HCT116 (cell line): ENCODE results near the gene TNFRSF21. TPM values are rescaled to one million over a fixed set of nuclear protein-coding genes. Genes with fewer than 3 reads are reported as not detected.

Experiments
- ATAC-seq: fragments of 200-7000 bp; cut with Tn5 transposase; 2 replicates; pipeline ENCODE4 v1.9.1; 2020; ENCODE audit warnings: mild to moderate bottlenecking, moderate library complexity
- BruUV-seq: library from RNA; stranded (reverse); fragments of 400-500 nt; replicated peaks from 2 replicates; lab custom pipeline; 2021; lab: Mats Ljungman, UMichigan
- CTCF ChIA-PET: fragments of 300-600 bp; sonication (Branson Sonifier 250); formaldehyde crosslinking; loops from one replicate; lab custom pipeline; 2021; ENCODE audit warnings: antibody characterized with exemption; lab: Charles Lee
- POLR2A ChIA-PET: fragments of 300-600, 350-600 bp; sonication (Branson Sonifier 250); formaldehyde crosslinking; loops from one replicate; lab custom pipeline; 2021; ENCODE audit warnings: antibody characterized with exemption; lab: Charles Lee
- RAD21 ChIA-PET, 2 experiments: fragments of 300-600 bp; sonication (Branson Sonifier 250); formaldehyde crosslinking; loops; one replicate each; lab custom pipeline; 2023; ENCODE audit warnings: low total read pairs in 2 of 2; ENCODE audit not compliant: uncharacterized antibody in 2 of 2, unreplicated experiment in 2 of 2, low non-redundant PET in 1 of 2; lab: Charles Lee
- DNase-seq: peaks from one replicate; pipeline ENCODE4 v3.0.0-alpha.2; 2010; ENCODE audit warnings: low read depth, low spot score
- H2AFZ ChIP-seq: fragments of 200-600 bp; shearing (Covaris generic), sonication (generic); 2 replicates; pipeline ENCODE4 v1.6.1; 2017; ENCODE audit warnings: low read depth, mixed run types, mixed read lengths, antibody characterized with exemption, low read length; ENCODE audit not compliant: poor library complexity, severe bottlenecking
- H3K27ac ChIP-seq: 2 replicates; pipeline ENCODE4 v1.5.1; 2012; ENCODE audit warnings: low read depth, low read length
- H3K27me3 ChIP-seq: fragments of 200-600 bp; sonication (generic); 2 replicates; pipeline ENCODE4 v1.6.1; 2016; ENCODE audit warnings: mixed run types, low read length, mixed read lengths; ENCODE audit not compliant: insufficient read depth
- H3K36me3 ChIP-seq, 2 experiments: fragments of 200-500 bp in 1 of 2; fragments of 200-600 bp in 1 of 2; sonication (Bioruptor generic) in 1 of 2; sonication (generic) in 1 of 2; 2 replicates each; pipeline versions ENCODE4 v1.5.1 to v1.6.1; 2014 to 2016; ENCODE audit warnings: low read length in 2 of 2, inconsistent platforms in 1 of 2, mixed read lengths in 1 of 2, mixed run types in 1 of 2; ENCODE audit not compliant: insufficient read depth in 2 of 2, control insufficient read depth in 1 of 2
- H3K4me1 ChIP-seq, 2 experiments: fragments of 200-600 bp in 1 of 2; sonication (generic) in 1 of 2; 2 replicates each; pipeline versions ENCODE4 v1.5.1 to v1.6.1; 2012 to 2017; ENCODE audit warnings: low read length in 2 of 2, inconsistent platforms in 1 of 2, mild to moderate bottlenecking in 1 of 2, mixed read lengths in 1 of 2, mixed run types in 1 of 2, moderate library complexity in 1 of 2; ENCODE audit not compliant: insufficient read depth in 2 of 2, control insufficient read depth in 1 of 2
- H3K4me2 ChIP-seq: fragments of 200-600 bp; sonication (generic); 2 replicates; pipeline ENCODE4 v1.6.1; 2017; ENCODE audit warnings: mixed run types, low read length, mixed read lengths
- H3K4me3 ChIP-seq, 2 experiments: fragments of 200-600 bp in 1 of 2; sonication (generic) in 1 of 2; replicated peaks in 1 of 2; 2 replicates each; pipeline ENCODE4 v1.5.1; 2011 to 2016; ENCODE audit warnings: low read length in 2 of 2, control low read depth in 1 of 2, low read depth in 1 of 2, mild to moderate bottlenecking in 1 of 2, mixed read lengths in 1 of 2, mixed run types in 1 of 2
- H3K79me2 ChIP-seq: fragments of 200-600 bp; sonication (generic); 2 replicates; pipeline ENCODE4 v1.6.1; 2017; ENCODE audit warnings: mild to moderate bottlenecking, mixed run types, low read length, moderate library complexity, mixed read lengths; ENCODE audit not compliant: insufficient read depth
- H3K9ac ChIP-seq: fragments of 200-600 bp; sonication (generic); 2 replicates; pipeline ENCODE4 v1.6.1; 2016; ENCODE audit warnings: low read length, mixed read lengths
- H3K9me2 ChIP-seq: fragments of 200-600 bp; sonication (generic), shearing (Covaris generic); 2 replicates; pipeline ENCODE4 v1.6.1; 2017; ENCODE audit warnings: mixed run types, mild to moderate bottlenecking, moderate library complexity; ENCODE audit not compliant: insufficient read depth
- H3K9me3 ChIP-seq, 2 experiments: fragments of 200-500 bp in 1 of 2; fragments of 200-600 bp in 1 of 2; sonication (Bioruptor generic) in 1 of 2; sonication (generic) in 1 of 2; 2 replicates each; pipeline ENCODE4 v1.6.1; 2014 to 2017; ENCODE audit warnings: low read length in 2 of 2, mixed read lengths in 2 of 2, inconsistent platforms in 1 of 2, low read depth in 1 of 2, mild to moderate bottlenecking in 1 of 2, mixed run types in 1 of 2, moderate library complexity in 1 of 2; ENCODE audit not compliant: control insufficient read depth in 1 of 2, insufficient read depth in 1 of 2
- H4K20me1 ChIP-seq: fragments of 200-600 bp; sonication (generic), shearing (Covaris generic); 2 replicates; pipeline ENCODE4 v1.6.1; 2017; ENCODE audit warnings: mixed run types, mild to moderate bottlenecking, moderate library complexity; ENCODE audit not compliant: insufficient read depth
- ATF3 ChIP-seq: IDR thresholded peaks from 2 replicates; pipeline ENCODE4 v1.6.1; 2012
- CBX3 ChIP-seq: IDR thresholded peaks from 2 replicates; pipeline ENCODE4 v1.6.1; 2012; ENCODE audit warnings: low read depth
- ELF1 ChIP-seq: IDR thresholded peaks from 2 replicates; pipeline ENCODE4 v1.6.1; 2012; ENCODE audit warnings: low read depth, borderline replicate concordance
- FOSL1 ChIP-seq: IDR thresholded peaks from 2 replicates; pipeline ENCODE4 v1.6.1; 2012; ENCODE audit warnings: low read depth
- POLR2A ChIP-seq: IDR thresholded peaks from 2 replicates; pipeline ENCODE4 v1.7.0; 2011; ENCODE audit warnings: borderline replicate concordance; ENCODE audit not compliant: insufficient read depth, insufficient read length; ENCODE audit errors: extremely low read depth
- POLR2AphosphoS5 ChIP-seq: IDR thresholded peaks from 2 replicates; pipeline ENCODE4 v1.6.1; 2011; ENCODE audit warnings: mild to moderate bottlenecking, low read depth, low read length, moderate library complexity
- YY1 ChIP-seq: IDR thresholded peaks from 2 replicates; pipeline ENCODE4 v1.6.1; 2011; ENCODE audit warnings: low read length, low read depth, moderate library complexity, mild to moderate bottlenecking; ENCODE audit not compliant: insufficient replicate concordance; ENCODE audit errors: extremely low read depth
- ZFX ChIP-seq: fragments of 450-650 bp; IDR thresholded peaks from 2 replicates; pipeline ENCODE4 v1.6.1; 2017
- ZNF274 ChIP-seq: fragments of 200-500 bp; sonication (Bioruptor generic); IDR thresholded peaks from 2 replicates; pipeline ENCODE4 v1.6.1; 2014; ENCODE audit warnings: mild to moderate bottlenecking, low read depth, low read length, inconsistent platforms
- intact Hi-C: fragments of 100-400 bp; cut with micrococcal nuclease; formaldehyde crosslinking; loops from 2 replicates; pipeline ENCODE4 v1.10.0; 2022
- total RNA-seq: library from RNA; stranded (reverse); gene quantifications from one replicate; pipeline ENCODE4 v1.2.1, GENCODE V29; 2021; ENCODE audit not compliant: unreplicated experiment
- TF ChIP-seq, protein P1 (sequence below): IDR thresholded peaks from 2 replicates; pipeline ENCODE4 v1.6.1; 2012
- TF ChIP-seq, protein P2 (sequence below), 3 experiments: fragments of 200-600 bp in 1 of 3; sonication (generic) in 1 of 3; IDR thresholded peaks in 2 of 3; conservative IDR thresholded peaks in 1 of 3; 2 replicates each; pipeline ENCODE4 v1.5.1; 2012 to 2017; ENCODE audit warnings: low read depth in 2 of 3, low read length in 2 of 3, antibody characterized with exemption in 1 of 3, borderline replicate concordance in 1 of 3, control low read depth in 1 of 3, mild to moderate bottlenecking in 1 of 3, mixed read lengths in 1 of 3, mixed run types in 1 of 3, moderate library complexity in 1 of 3; ENCODE audit not compliant: insufficient read depth in 1 of 3

The TNFRSF21 gene
- total RNA-seq, 1 experiment from 2014 or later: 48.3 TPM

GRCh38 chr6:47342824-47343223 is 33.1 kb upstream of the TNFRSF21 start:
- Histone ChIP-seq H3K36me3 (no peaks in the 10 kb centered on the region), H3K27ac (no peak overlapping the region), H4K20me1 (no peaks in the 10 kb centered on the region), H3K27me3 (no peaks in the 10 kb centered on the region), H3K4me2 (no peak overlapping the region), H3K79me2 (no peaks in the 10 kb centered on the region), H3K9me2 (no peaks in the 10 kb centered on the region), H2AFZ (no peak overlapping the region), H3K4me1 (no peaks in the 10 kb centered on the region), H3K4me3 (no peak overlapping the region), H3K9ac (no peak overlapping the region), H3K9me3 (no peaks in the 10 kb centered on the region)
- TF ChIP-seq POLR2A (no peak), ATF3 (no peak), ELF1 (no peak), CBX3 (no peak), ZNF274 (no peak), POLR2AphosphoS5 (no peak), FOSL1 (no peak), ZFX (no peak), YY1 (no peak)
- TF ChIP-seq, protein P1, sequence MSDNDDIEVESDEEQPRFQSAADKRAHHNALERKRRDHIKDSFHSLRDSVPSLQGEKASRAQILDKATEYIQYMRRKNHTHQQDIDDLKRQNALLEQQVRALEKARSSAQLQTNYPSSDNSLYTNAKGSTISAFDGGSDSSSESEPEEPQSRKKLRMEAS: no peak
- TF ChIP-seq, protein P2, sequence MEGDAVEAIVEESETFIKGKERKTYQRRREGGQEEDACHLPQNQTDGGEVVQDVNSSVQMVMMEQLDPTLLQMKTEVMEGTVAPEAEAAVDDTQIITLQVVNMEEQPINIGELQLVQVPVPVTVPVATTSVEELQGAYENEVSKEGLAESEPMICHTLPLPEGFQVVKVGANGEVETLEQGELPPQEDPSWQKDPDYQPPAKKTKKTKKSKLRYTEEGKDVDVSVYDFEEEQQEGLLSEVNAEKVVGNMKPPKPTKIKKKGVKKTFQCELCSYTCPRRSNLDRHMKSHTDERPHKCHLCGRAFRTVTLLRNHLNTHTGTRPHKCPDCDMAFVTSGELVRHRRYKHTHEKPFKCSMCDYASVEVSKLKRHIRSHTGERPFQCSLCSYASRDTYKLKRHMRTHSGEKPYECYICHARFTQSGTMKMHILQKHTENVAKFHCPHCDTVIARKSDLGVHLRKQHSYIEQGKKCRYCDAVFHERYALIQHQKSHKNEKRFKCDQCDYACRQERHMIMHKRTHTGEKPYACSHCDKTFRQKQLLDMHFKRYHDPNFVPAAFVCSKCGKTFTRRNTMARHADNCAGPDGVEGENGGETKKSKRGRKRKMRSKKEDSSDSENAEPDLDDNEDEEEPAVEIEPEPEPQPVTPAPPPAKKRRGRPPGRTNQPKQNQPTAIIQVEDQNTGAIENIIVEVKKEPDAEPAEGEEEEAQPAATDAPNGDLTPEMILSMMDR (IDR thresholded peaks at IDR 0.05 in 2 of 3, conservative IDR thresholded peaks at IDR 0.05 in 1 of 3; ENCODE audit: borderline replicate concordance in 1 of 3, insufficient read depth in 1 of 3, low read depth in 2 of 3, low read length in 2 of 3): no peak
- CTCF ChIA-PET: no interaction called here
- BruUV-seq: no TSS peak
- POLR2A ChIA-PET: no interaction called here
- RAD21 ChIA-PET: no interaction called here
- no peak for ATAC-seq
- no peak for DNase-seq
- intact Hi-C loops: no loop called here
